B cell (primary cell): ENCODE measurements around the gene ZBTB37. TPM values are rescaled to one million over a fixed set of nuclear protein-coding genes. Genes with fewer than 3 reads are reported as not detected.

ENCODE experiments used
- ATAC-seq: fragments of 200-7000 bp; cut with Tn5 transposase; one replicate; pipeline ENCODE4 v1.10.0; 2021; ENCODE audit warnings: low read depth, mild to moderate bottlenecking, moderate number of reproducible peaks, moderate library complexity
- CTCF ChIA-PET: fragments of 350-600 bp; sonication (Branson Sonifier 250); formaldehyde crosslinking; loops from one replicate; lab custom pipeline; 2021; ENCODE audit warnings: antibody characterized with exemption, inconsistent platforms; lab: Charles Lee
- POLR2A ChIA-PET: fragments of 350-600 bp; sonication (Branson Sonifier 250); formaldehyde crosslinking; loops from one replicate; lab custom pipeline; 2021; ENCODE audit warnings: antibody characterized with exemption; lab: Charles Lee
- DNase-seq: peaks from one replicate; pipeline ENCODE4 v3.0.0; 2013
- H2AFZ ChIP-seq: 2 replicates; pipeline ENCODE4 v1.6.1; 2012; ENCODE audit warnings: mild to moderate bottlenecking, low read depth, low read length; ENCODE audit not compliant: insufficient read depth, poor library complexity, severe bottlenecking
- H3K27ac ChIP-seq, 2 donors: 1 replicate in 1 of 2; 2 replicates in 1 of 2; pipeline ENCODE4 v1.5.1; 2012 to 2013; ENCODE audit warnings: low read length in 2 of 2, mild to moderate bottlenecking in 2 of 2, moderate library complexity in 1 of 2
- H3K27me3 ChIP-seq, 4 experiments: fragments of 200-600 bp in 1 of 4; sonication (generic) in 1 of 4; replicated peaks in 1 of 4; 1 replicate in 2 of 4; 2 replicates in 2 of 4; pipeline versions ENCODE4 v1.6.1 to v1.7.0; 2013 to 2016; ENCODE audit warnings: low read length in 3 of 4, mild to moderate bottlenecking in 2 of 4, mixed read lengths in 1 of 4, moderate library complexity in 1 of 4; ENCODE audit not compliant: insufficient read depth in 4 of 4, control insufficient read depth in 3 of 4; ENCODE audit errors: control extremely low read depth in 1 of 4
- H3K36me3 ChIP-seq, 2 experiments: replicated peaks in 1 of 2; 1 replicate in 1 of 2; 2 replicates in 1 of 2; pipeline versions ENCODE4 v1.6.1 to v1.7.1; 2013; ENCODE audit warnings: low read length in 1 of 2; ENCODE audit not compliant: insufficient read depth in 2 of 2, control insufficient read depth in 1 of 2; ENCODE audit errors: control extremely low read depth in 1 of 2, extremely low read depth in 1 of 2
- H3K4me1 ChIP-seq, 2 donors: fragments of 200-600 bp in 1 of 2; sonication (generic) in 1 of 2; 1 replicate in 1 of 2; 2 replicates in 1 of 2; pipeline versions ENCODE4 v1.5.1 to v1.6.1; 2013 to 2017; ENCODE audit warnings: low read length in 2 of 2; ENCODE audit not compliant: control insufficient read depth in 2 of 2, insufficient read depth in 2 of 2
- H3K4me2 ChIP-seq: replicated peaks from 2 replicates; pipeline ENCODE3; 2012; ENCODE audit warnings: mild to moderate bottlenecking, low read depth, low read length; ENCODE audit not compliant: poor library complexity, severe bottlenecking
- H3K4me3 ChIP-seq, 5 experiments: fragments of 200-600 bp in 1 of 5; sonication (generic) in 1 of 5; 1 replicate in 3 of 5; 2 replicates in 2 of 5; pipeline versions ENCODE4 v1.5.1 to v1.7.0; 2011 to 2016; ENCODE audit warnings: low read length in 4 of 5, mild to moderate bottlenecking in 4 of 5, low read depth in 2 of 5, control low read depth in 1 of 5, moderate library complexity in 1 of 5; ENCODE audit not compliant: insufficient read depth in 1 of 5; ENCODE audit errors: control extremely low read depth in 1 of 5, extremely low read depth in 1 of 5
- H3K79me2 ChIP-seq: fragments of 200-600 bp; sonication (generic); one replicate; pipeline ENCODE4 v1.6.0; 2016; ENCODE audit warnings: low read length; ENCODE audit not compliant: control insufficient read depth, insufficient read depth
- H3K9ac ChIP-seq: fragments of 200-600 bp; sonication (generic); 2 replicates; pipeline ENCODE4 v1.6.1; 2017; ENCODE audit warnings: mild to moderate bottlenecking, low read length, moderate library complexity
- H3K9me3 ChIP-seq, 3 donors: one replicate each; pipeline versions ENCODE4 v1.6.1 to v1.7.1; 2013; ENCODE audit warnings: low read length in 2 of 3; ENCODE audit not compliant: control insufficient read depth in 2 of 3, insufficient read depth in 1 of 3; ENCODE audit errors: control extremely low read depth in 1 of 3
- H4K20me1 ChIP-seq: 2 replicates; pipeline ENCODE4 v1.6.0; 2012; ENCODE audit warnings: mild to moderate bottlenecking, low read length; ENCODE audit not compliant: insufficient read depth, control insufficient read depth, poor library complexity, severe bottlenecking
- H3K27ac Mint-ChIP-seq: one replicate; pipeline ENCODE4 v1.8.0; 2021; ENCODE audit warnings: mixed read lengths
- H3K27me3 Mint-ChIP-seq: one replicate; pipeline ENCODE4 v1.8.0; 2021; ENCODE audit warnings: mixed read lengths
- H3K4me1 Mint-ChIP-seq: one replicate; pipeline ENCODE4 v1.8.0; 2021; ENCODE audit warnings: mixed read lengths
- H3K4me3 Mint-ChIP-seq: one replicate; pipeline ENCODE4 v1.8.0; 2021; ENCODE audit warnings: mixed read lengths
- H3K9me3 Mint-ChIP-seq: one replicate; pipeline ENCODE4 v1.8.0; 2022; ENCODE audit warnings: mixed read lengths; ENCODE audit not compliant: insufficient read depth
- EZH2 ChIP-seq: IDR thresholded peaks from 2 replicates; pipeline ENCODE4 v1.6.1; 2012; ENCODE audit warnings: borderline replicate concordance, low read depth, mild to moderate bottlenecking, moderate library complexity, low read length; ENCODE audit not compliant: insufficient read depth, poor library complexity, severe bottlenecking
- WGBS: methylation state at CpG from one replicate; pipeline ENCODE4 v1.1.5; 2013; ENCODE audit warnings: missing lambda C conversion rate; ENCODE audit not compliant: insufficient coverage; 5-methylcytosine and 5-hydroxymethylcytosine counted together
- intact Hi-C: fragments of 100-400 bp; cut with micrococcal nuclease; formaldehyde crosslinking; loops from one replicate; pipeline ENCODE4 v1.10.0; 2022
- polyA plus RNA-seq: library from polyadenylated mRNA; depleted of rRNA; stranded (reverse); fragments of >200 nt; gene quantifications from 2 replicates; pipeline ENCODE4 v1.2.3, GENCODE V29; 2012
- total RNA-seq, 2 donors: library from RNA; stranded (reverse); fragments of 120-200 nt in 1 of 2; gene quantifications; 1 replicate in 1 of 2; 2 replicates in 1 of 2; pipeline versions ENCODE4 v1.2.3 to v1.2.4, GENCODE V29; 2013 to 2022
- TF ChIP-seq, protein P1 (sequence below): fragments of 200-600 bp; IDR thresholded peaks from one replicate; pipeline ENCODE4 v1.8.0; 2022; ENCODE audit warnings: antibody characterized with exemption, mild to moderate bottlenecking

ZBTB37 gene
- total and polyA plus RNA-seq, 2 donors (not counting 1 experiment from before 2014, with no cell fraction given), result 4.9 to 37.1 TPM

DNA sequence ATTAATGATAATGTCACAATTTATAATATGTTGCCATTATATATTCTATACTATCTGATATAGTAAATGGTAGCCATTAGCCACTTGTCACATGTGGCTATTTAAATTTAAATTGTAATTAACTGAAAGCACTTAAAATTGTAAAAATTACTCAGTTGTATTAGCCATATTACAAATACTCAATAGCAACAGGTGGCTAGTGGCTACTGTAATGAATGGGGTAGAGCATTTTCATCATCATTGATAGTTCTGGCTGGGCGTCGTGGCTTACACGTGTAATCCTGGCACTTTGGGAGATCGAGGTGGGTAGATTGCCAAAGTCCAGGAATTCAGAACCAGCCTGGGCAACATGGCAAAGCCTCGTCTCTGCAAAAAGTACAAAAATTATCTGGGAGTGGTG is 16.5 kb downstream of the ZBTB37 start:
- H3K27me3 ChIP-seq, result no peaks in the 10 kb centered on the region
- no peaks in the 10 kb centered on the region for H3K9me3 Mint-ChIP-seq
- no peak overlapping the region for H3K4me3 Mint-ChIP-seq
- H3K27me3 Mint-ChIP-seq, result no peaks in the 10 kb centered on the region
- no peak overlapping the region for H3K4me2 ChIP-seq
- no peak for ATAC-seq
- H4K20me1 ChIP-seq, result no peaks in the 10 kb centered on the region
- 100% methylated on average over 3 of the region's 5 CpGs for WGBS
- no peaks in the 10 kb centered on the region for H3K4me1 ChIP-seq
- DNase-seq, result no peak
- no peaks in the 10 kb centered on the region for H3K9me3 ChIP-seq
- no peaks in the 10 kb centered on the region for H3K4me1 Mint-ChIP-seq
- ChIA-PET POLR2A (interaction anchor here (0.5 kb wide), 1 partner anchor 35 kb away, joined by 15 read pairs; no protein-coding TSS in a partner anchor), CTCF (no interaction called here)
- H3K4me3 ChIP-seq, result no peak overlapping the region
- no peak overlapping the region for H3K27ac Mint-ChIP-seq
- peaks cover 2 to 36% of the 10 kb centered on the region in 2 experiments for H3K36me3 ChIP-seq
- no peak overlapping the region for H2AFZ ChIP-seq
- H3K27ac ChIP-seq, result no peak overlapping the region
- intact Hi-C loops, result no loop called here
- H3K79me2 ChIP-seq, result peaks cover 22% of the 10 kb centered on the region
- TF ChIP-seq, protein P1, sequence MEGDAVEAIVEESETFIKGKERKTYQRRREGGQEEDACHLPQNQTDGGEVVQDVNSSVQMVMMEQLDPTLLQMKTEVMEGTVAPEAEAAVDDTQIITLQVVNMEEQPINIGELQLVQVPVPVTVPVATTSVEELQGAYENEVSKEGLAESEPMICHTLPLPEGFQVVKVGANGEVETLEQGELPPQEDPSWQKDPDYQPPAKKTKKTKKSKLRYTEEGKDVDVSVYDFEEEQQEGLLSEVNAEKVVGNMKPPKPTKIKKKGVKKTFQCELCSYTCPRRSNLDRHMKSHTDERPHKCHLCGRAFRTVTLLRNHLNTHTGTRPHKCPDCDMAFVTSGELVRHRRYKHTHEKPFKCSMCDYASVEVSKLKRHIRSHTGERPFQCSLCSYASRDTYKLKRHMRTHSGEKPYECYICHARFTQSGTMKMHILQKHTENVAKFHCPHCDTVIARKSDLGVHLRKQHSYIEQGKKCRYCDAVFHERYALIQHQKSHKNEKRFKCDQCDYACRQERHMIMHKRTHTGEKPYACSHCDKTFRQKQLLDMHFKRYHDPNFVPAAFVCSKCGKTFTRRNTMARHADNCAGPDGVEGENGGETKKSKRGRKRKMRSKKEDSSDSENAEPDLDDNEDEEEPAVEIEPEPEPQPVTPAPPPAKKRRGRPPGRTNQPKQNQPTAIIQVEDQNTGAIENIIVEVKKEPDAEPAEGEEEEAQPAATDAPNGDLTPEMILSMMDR, result no peak
- TF ChIP-seq EZH2, result no peak
- H3K9ac ChIP-seq, result no peak overlapping the region

DNA sequence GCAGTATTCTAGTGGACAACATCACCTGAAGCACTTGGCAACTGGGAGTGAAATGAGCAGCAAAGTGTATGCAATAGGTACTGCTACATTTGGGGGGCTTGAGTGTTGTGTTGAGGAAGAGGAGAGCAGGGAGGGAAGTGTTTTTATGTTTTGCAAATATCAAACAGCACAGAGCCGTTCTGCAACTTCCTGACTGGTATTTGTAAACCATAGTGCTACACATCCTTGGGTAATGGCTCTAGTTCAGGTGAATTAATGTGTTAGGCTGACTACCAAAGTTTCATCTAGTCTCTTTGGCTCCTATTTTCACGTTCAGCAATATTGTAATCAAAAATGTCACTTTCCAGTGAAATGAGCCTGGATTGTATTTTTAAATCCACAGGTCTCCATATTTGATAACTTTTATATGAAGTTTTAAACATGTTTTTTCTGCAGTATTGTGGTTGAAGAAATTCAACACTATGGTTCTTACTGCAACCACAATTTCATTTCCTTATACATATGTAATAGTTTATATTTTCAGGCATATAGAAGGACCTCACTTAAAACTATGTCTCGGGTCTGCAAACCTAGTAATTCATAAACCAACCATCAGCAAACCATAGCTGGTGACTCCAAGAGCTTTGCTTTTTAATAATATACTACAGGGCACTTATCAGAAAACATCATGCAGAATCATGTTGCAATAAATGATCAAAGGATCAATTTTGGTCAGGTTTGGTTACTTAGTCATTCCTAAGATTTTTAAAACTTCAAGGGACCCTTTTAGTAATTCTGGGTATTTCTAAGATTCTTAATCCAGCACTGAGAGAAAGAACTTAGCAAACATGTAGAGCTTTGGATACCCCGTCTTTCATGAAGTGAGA is 18.8 kb downstream of the ZBTB37 start:
- ATAC-seq (no peak), DNase-seq (no peak)
- no peak overlapping the region for H3K27ac Mint-ChIP-seq
- H3K4me3 Mint-ChIP-seq, result no peak overlapping the region
- Histone ChIP-seq H3K4me1 (no peaks in the 10 kb centered on the region), H3K9me3 (no peaks in the 10 kb centered on the region), H3K9ac (no peak overlapping the region), H2AFZ (no peak overlapping the region), H3K27me3 (no peaks in the 10 kb centered on the region), H3K4me3 (no peak overlapping the region), H3K36me3 (peaks cover 2 to 27% of the 10 kb centered on the region in 2 experiments), H3K4me2 (no peak overlapping the region), H3K27ac (no peak overlapping the region), H4K20me1 (peaks cover 6% of the 10 kb centered on the region), H3K79me2 (peaks cover 30% of the 10 kb centered on the region)
- H3K27me3 Mint-ChIP-seq, result no peaks in the 10 kb centered on the region
- ChIA-PET CTCF (interaction anchor here (0.6 kb wide), 1 partner anchor 212 kb away, joined by 3 read pairs; no protein-coding TSS in a partner anchor), POLR2A (interaction anchor here (0.6 kb wide), 1 partner anchor 19 kb away, joined by 4 read pairs; the partner anchor contains the start of genes GAS5 and ZBTB37)
- WGBS, result 100% methylated on average over 1 of the region's 4 CpGs
- no peaks in the 10 kb centered on the region for H3K9me3 Mint-ChIP-seq
- no peaks in the 10 kb centered on the region for H3K4me1 Mint-ChIP-seq
- intact Hi-C loops, result no loop called here
- TF ChIP-seq, protein P1, result no peak
- no peak for TF ChIP-seq EZH2
